Endodermal cell (in vitro differentiated cells): Measurements from ENCODE around the gene SNX9. TPM values are rescaled to one million over a fixed set of nuclear protein-coding genes. Genes with fewer than 3 reads are reported as not detected.

ENCODE experiments used
- DNase-seq: peaks from one replicate; pipeline ENCODE4 v3.0.0-alpha.2; 2017
- H3K27ac ChIP-seq: 2 replicates; pipeline ENCODE4 v1.5.1; 2013; ENCODE audit warnings: mild to moderate bottlenecking, low read depth, low read length, moderate library complexity
- H3K27me3 ChIP-seq: 2 replicates; pipeline ENCODE4 v1.6.1; 2013; ENCODE audit warnings: mild to moderate bottlenecking, low read length, moderate library complexity; ENCODE audit not compliant: insufficient read depth, control insufficient read depth, poor library complexity, severe bottlenecking
- H3K36me3 ChIP-seq: 2 replicates; pipeline ENCODE4 v1.7.0; 2013; ENCODE audit warnings: mild to moderate bottlenecking, low read length, moderate library complexity; ENCODE audit not compliant: control insufficient read depth, insufficient read depth
- H3K4me1 ChIP-seq: one replicate; pipeline ENCODE4 v1.7.0; 2013; ENCODE audit warnings: low read length; ENCODE audit not compliant: control insufficient read depth, insufficient read depth
- H3K4me3 ChIP-seq: 2 replicates; pipeline ENCODE4 v1.5.1; 2013; ENCODE audit warnings: mild to moderate bottlenecking, low read length, moderate library complexity
- H3K9ac ChIP-seq: 2 replicates; pipeline ENCODE4 v1.6.1; 2013; ENCODE audit warnings: mild to moderate bottlenecking, low read length, moderate library complexity; ENCODE audit not compliant: poor library complexity, severe bottlenecking; ENCODE audit errors: extremely low read depth
- H3K9me3 ChIP-seq: 2 replicates; pipeline ENCODE4 v1.6.1; 2013; ENCODE audit warnings: mild to moderate bottlenecking, low read length, moderate library complexity; ENCODE audit not compliant: control insufficient read depth
- H3K27ac Mint-ChIP-seq: 2 replicates; pipeline ENCODE4 v1.8.0; 2020; ENCODE audit warnings: mixed read lengths
- H3K27me3 Mint-ChIP-seq: 2 replicates; pipeline ENCODE4 v1.8.0; 2021; ENCODE audit warnings: mild to moderate bottlenecking, mixed read lengths; ENCODE audit not compliant: insufficient read depth
- H3K36me3 Mint-ChIP-seq: 2 replicates; pipeline ENCODE4 v1.8.0; 2020; ENCODE audit warnings: low read depth, mixed read lengths
- H3K4me1 Mint-ChIP-seq: 2 replicates; pipeline ENCODE4 v1.8.0; 2020; ENCODE audit warnings: mixed read lengths
- H3K4me3 Mint-ChIP-seq: 2 replicates; pipeline ENCODE4 v1.8.0; 2020; ENCODE audit warnings: mild to moderate bottlenecking, moderate library complexity, mixed read lengths
- H3K9me3 Mint-ChIP-seq: 2 replicates; pipeline ENCODE4 v1.8.0; 2020; ENCODE audit warnings: mild to moderate bottlenecking, mixed read lengths
- WGBS, 2 experiments: methylation state at CpG; one replicate each; pipeline versions ENCODE4 v1.1.5 to v1.1.7; 2013; ENCODE audit warnings: missing lambda C conversion rate in 2 of 2, mixed read lengths in 1 of 2; ENCODE audit not compliant: insufficient coverage in 1 of 2, insufficient read length in 1 of 2; 5-methylcytosine and 5-hydroxymethylcytosine counted together
- total RNA-seq, 2 donors: library from RNA; stranded (reverse); fragmentation: NEBNext Ultra II Directional in 1 of 2; extraction: Animal tissue kit (Norgen Biotek cat#: 25700) in 1 of 2; gene quantifications; 2 replicates in 1 of 2; 3 replicates in 1 of 2; pipeline ENCODE4 v1.2.1, GENCODE V29; 2021
- TF ChIP-seq, protein P1 (sequence below): fragments of 200-600 bp; sonication (generic); conservative IDR thresholded peaks from 2 replicates; pipeline ENCODE4 v1.5.0; 2021; ENCODE audit warnings: antibody characterized with exemption, mild to moderate bottlenecking

Gene SNX9
- total RNA-seq, 2 donors from 2014 or later, result 30.6 to 33.0 TPM

- peak overlapping the region; percentile 23 for H3K9ac ChIP-seq
- DNase-seq, result peak; percentile 93
- peaks cover 49% of the 10 kb centered on the region for H3K4me1 Mint-ChIP-seq
- 22 to 41% methylated on average over 2 to 3 of the region's 3 CpGs for WGBS, 2 experiments
- H3K4me3 Mint-ChIP-seq, result peak overlapping the region; percentile 36
- H3K27me3 Mint-ChIP-seq, result no peaks in the 10 kb centered on the region
- peaks cover 12% of the 10 kb centered on the region for H3K36me3 Mint-ChIP-seq
- peak overlapping the region; percentile 81 for H3K27ac Mint-ChIP-seq
- TF ChIP-seq, protein P1, sequence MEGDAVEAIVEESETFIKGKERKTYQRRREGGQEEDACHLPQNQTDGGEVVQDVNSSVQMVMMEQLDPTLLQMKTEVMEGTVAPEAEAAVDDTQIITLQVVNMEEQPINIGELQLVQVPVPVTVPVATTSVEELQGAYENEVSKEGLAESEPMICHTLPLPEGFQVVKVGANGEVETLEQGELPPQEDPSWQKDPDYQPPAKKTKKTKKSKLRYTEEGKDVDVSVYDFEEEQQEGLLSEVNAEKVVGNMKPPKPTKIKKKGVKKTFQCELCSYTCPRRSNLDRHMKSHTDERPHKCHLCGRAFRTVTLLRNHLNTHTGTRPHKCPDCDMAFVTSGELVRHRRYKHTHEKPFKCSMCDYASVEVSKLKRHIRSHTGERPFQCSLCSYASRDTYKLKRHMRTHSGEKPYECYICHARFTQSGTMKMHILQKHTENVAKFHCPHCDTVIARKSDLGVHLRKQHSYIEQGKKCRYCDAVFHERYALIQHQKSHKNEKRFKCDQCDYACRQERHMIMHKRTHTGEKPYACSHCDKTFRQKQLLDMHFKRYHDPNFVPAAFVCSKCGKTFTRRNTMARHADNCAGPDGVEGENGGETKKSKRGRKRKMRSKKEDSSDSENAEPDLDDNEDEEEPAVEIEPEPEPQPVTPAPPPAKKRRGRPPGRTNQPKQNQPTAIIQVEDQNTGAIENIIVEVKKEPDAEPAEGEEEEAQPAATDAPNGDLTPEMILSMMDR, result no peak
- H3K9me3 ChIP-seq, result no peaks in the 10 kb centered on the region
- peaks cover 2% of the 10 kb centered on the region for H3K9me3 Mint-ChIP-seq
- peak overlapping the region; percentile 71 for H3K4me3 ChIP-seq
- peaks cover 8% of the 10 kb centered on the region for H3K36me3 ChIP-seq
- H3K4me1 ChIP-seq, result peaks cover 11% of the 10 kb centered on the region
- no peaks in the 10 kb centered on the region for H3K27me3 ChIP-seq
- H3K27ac ChIP-seq, result peak overlapping the region; percentile 82
Measured at GRCh38 chr6:157831424-157832249, 8.6 kb downstream of the SNX9 start.

GRCh38 chr6:157832250-157832967 is 9.4 kb downstream of the SNX9 start:
- peak overlapping the region; percentile 18 for H3K27ac ChIP-seq
- peaks cover 49% of the 10 kb centered on the region for H3K4me1 Mint-ChIP-seq
- peak overlapping the region; percentile 81 for H3K27ac Mint-ChIP-seq
- H3K36me3 ChIP-seq, result peaks cover 8% of the 10 kb centered on the region
- H3K9me3 ChIP-seq, result no peaks in the 10 kb centered on the region
- peak overlapping the region; percentile 71 for H3K4me3 ChIP-seq
- H3K27me3 ChIP-seq, result no peaks in the 10 kb centered on the region
- peaks cover 11% of the 10 kb centered on the region for H3K4me1 ChIP-seq
- H3K36me3 Mint-ChIP-seq, result peaks cover 12% of the 10 kb centered on the region
- no peaks in the 10 kb centered on the region for H3K27me3 Mint-ChIP-seq
- TF ChIP-seq, protein P1, result peak; percentile 22
- no peak overlapping the region for H3K9ac ChIP-seq
- peak overlapping the region; percentile 36 for H3K4me3 Mint-ChIP-seq
- no peak for DNase-seq
- WGBS, 2 experiments, result 83 to 88% methylated on average over 3 of the region's 3 CpGs
- H3K9me3 Mint-ChIP-seq, result peaks cover 2% of the 10 kb centered on the region

GRCh38 chr6:157834549-157834948 is 11.5 kb downstream of the SNX9 start:
- WGBS, 2 experiments, result 91 to 100% methylated on average over 5 to 6 of the region's 6 CpGs
- TF ChIP-seq, protein P1, result no peak

More at GRCh38 chr6:157834549-157834948, 11.5 kb downstream of the SNX9 start:
- Mint-ChIP-seq H3K4me3 (no peak overlapping the region), H3K36me3 (peaks cover 9% of the 10 kb centered on the region), H3K27me3 (no peaks in the 10 kb centered on the region), H3K27ac (peak overlapping the region; percentile 56), H3K9me3 (peaks cover 2% of the 10 kb centered on the region), H3K4me1 (peaks cover 52% of the 10 kb centered on the region)
- Histone ChIP-seq H3K36me3 (peaks cover 3% of the 10 kb centered on the region), H3K9me3 (no peaks in the 10 kb centered on the region), H3K27ac (no peak overlapping the region), H3K27me3 (no peaks in the 10 kb centered on the region), H3K4me1 (peaks cover 13% of the 10 kb centered on the region), H3K4me3 (no peak overlapping the region), H3K9ac (no peak overlapping the region)
- DNase-seq, result no peak
